K562 (cell line): Measurements from ENCODE around the gene SIDT2. TPM values are rescaled to one million over a fixed set of nuclear protein-coding genes. Genes with fewer than 3 reads are reported as not detected.

Source experiments
- CBFA2T3 ChIP-seq: fragments of 450-650 bp; IDR thresholded peaks from 2 replicates; pipeline ENCODE4 v1.6.1; 2017
- CBX3 ChIP-seq, 2 experiments: IDR thresholded peaks; 1 replicate in 1 of 2; 2 replicates in 1 of 2; pipeline ENCODE4 v1.6.1; 2012; ENCODE audit warnings: inconsistent platforms in 2 of 2, low read length in 2 of 2, borderline replicate concordance in 1 of 2, control low read depth in 1 of 2
- CC2D1A ChIP-seq: fragments of 450-650 bp; IDR thresholded peaks from 2 replicates; pipeline ENCODE4 v1.6.1; 2017; ENCODE audit warnings: mild to moderate bottlenecking
- CEBPB ChIP-seq: fragments of 450-650 bp; IDR thresholded peaks from 2 replicates; pipeline ENCODE4 v1.6.1; 2016; ENCODE audit warnings: missing genetic modification characterization, missing compliant biosample characterization
- EP300 ChIP-seq: IDR thresholded peaks from 2 replicates; pipeline ENCODE4 v1.6.1; 2012; ENCODE audit warnings: low read length, improper control_type of control experiment
- GATA2 ChIP-seq: sonication (generic); formaldehyde crosslinking; IDR thresholded peaks from 2 replicates; pipeline ENCODE4 v1.4.0; 2020; ENCODE audit warnings: mild to moderate bottlenecking, missing genetic modification reagents
- HDAC3 ChIP-seq: fragments of 450-650 bp; IDR thresholded peaks from 2 replicates; pipeline ENCODE4 v1.6.1; 2018; ENCODE audit warnings: borderline replicate concordance, mild to moderate bottlenecking, moderate library complexity; ENCODE audit not compliant: partially characterized antibody
- KDM1A ChIP-seq, 2 experiments: fragments of 450-650 bp; IDR thresholded peaks; 2 replicates each; pipeline ENCODE4 v1.6.1; 2016; ENCODE audit warnings: mild to moderate bottlenecking in 2 of 2
- KLF10 ChIP-seq: fragments of 250-450 bp; sonication (Bioruptor Pico); IDR thresholded peaks from 2 replicates; pipeline ENCODE4 v1.6.1; 2021; ENCODE audit warnings: matching md5 sums
- MEIS2 ChIP-seq: fragments of 450-650 bp; IDR thresholded peaks from 2 replicates; pipeline ENCODE4 v1.6.1; 2014; ENCODE audit warnings: mild to moderate bottlenecking; ENCODE audit not compliant: partially characterized antibody
- NCOR1 ChIP-seq: fragments of 450-650 bp; IDR thresholded peaks from 2 replicates; pipeline ENCODE4 v1.6.1; 2016; ENCODE audit warnings: mild to moderate bottlenecking, moderate library complexity
- NFATC3 ChIP-seq: fragments of 450-650 bp; IDR thresholded peaks from 2 replicates; pipeline ENCODE4 v1.6.1; 2017; ENCODE audit warnings: mild to moderate bottlenecking
- NFIC ChIP-seq: fragments of 450-650 bp; IDR thresholded peaks from 2 replicates; pipeline ENCODE4 v1.6.1; 2017; ENCODE audit warnings: mild to moderate bottlenecking, inconsistent platforms
- POLR2AphosphoS5 ChIP-seq: IDR thresholded peaks from 2 replicates; pipeline ENCODE4 v1.6.1; 2011; ENCODE audit warnings: mild to moderate bottlenecking, low read depth, low read length, moderate library complexity; ENCODE audit not compliant: control insufficient read depth, insufficient read depth
- SMARCA4 ChIP-seq: fragments of 450-650 bp; IDR thresholded peaks from 2 replicates; pipeline ENCODE4 v1.6.1; 2016
- SOX6 ChIP-seq: fragments of 450-650 bp; IDR thresholded peaks from 2 replicates; pipeline ENCODE4 v1.6.1; 2014; ENCODE audit warnings: mild to moderate bottlenecking
- ZNF408 ChIP-seq: fragments of 250-450 bp; sonication (Bioruptor Pico); IDR thresholded peaks from 2 replicates; pipeline ENCODE4 v1.4.0; 2020; ENCODE audit warnings: low read depth, mild to moderate bottlenecking, moderate library complexity
- polyA plus RNA-seq, 8 experiments: library from polyadenylated mRNA; depleted of rRNA in 4 of 8; stranded (reverse) in 5 of 8; unstranded in 3 of 8; fragments of >200 nt; fragmentation: Nextera tagmentation in 2 of 8; fragmentation: Illumina TruSeq in 1 of 8; extraction: Ambion mirVana in 2 of 8; extraction: Trizol in 1 of 8; gene quantifications; 2 replicates each; pipeline versions ENCODE4 v1.2.1 to v1.2.3, GENCODE V29; 2011 to 2014; ENCODE audit warnings: inconsistent platforms in 1 of 8, missing spikeins in 1 of 8
- total RNA-seq, 7 experiments: library from RNA; depleted of rRNA in 6 of 7; stranded (reverse); fragments of >200 nt in 6 of 7; fragmentation: Illumina TruSeq in 2 of 7; extraction: Trizol in 2 of 7; gene quantifications; 2 replicates each; pipeline versions ENCODE4 v1.2.1 to v1.2.3, GENCODE V29; 2011 to 2021; ENCODE audit warnings: low replicate concordance in 1 of 7
- TF ChIP-seq, protein P1 (sequence below): fragments of 250-450 bp; sonication (Bioruptor Pico); IDR thresholded peaks from 2 replicates; pipeline ENCODE4 v1.5.0; 2020; ENCODE audit warnings: mild to moderate bottlenecking, borderline replicate concordance
- TF ChIP-seq, protein P2 (sequence below): fragments of 200-800 bp; sonication (Bioruptor generic); IDR thresholded peaks from 2 replicates; pipeline ENCODE4 v1.6.1; 2017; ENCODE audit warnings: missing genetic modification characterization, missing compliant biosample characterization

SIDT2 gene
- total and polyA plus RNA-seq, 9 of the 15 experiments (the other 6 are each of a cell fraction or from before 2014, with no cell fraction given): 2.4 to 20.2 (median 6.5) TPM

DNA sequence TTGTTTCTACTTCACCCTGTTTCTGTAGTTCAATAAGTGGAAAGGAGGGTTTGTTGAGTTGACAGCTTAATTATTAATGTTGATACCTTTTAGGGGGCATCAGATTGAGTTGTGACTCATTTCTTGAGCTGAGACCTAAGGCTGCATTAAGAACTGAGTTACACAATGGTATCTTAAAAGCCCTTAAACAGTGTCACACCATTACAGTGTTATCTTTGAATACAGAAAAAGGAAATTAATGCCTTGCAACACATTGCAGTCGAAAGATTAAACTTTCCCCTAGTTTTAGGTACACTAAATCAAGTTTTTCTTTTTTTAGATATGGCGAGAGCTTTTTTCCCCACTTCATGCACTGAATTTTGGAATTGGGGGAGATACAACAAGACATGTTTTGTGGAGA lies 17.7 kb upstream of the SIDT2 start (continued):
- TF ChIP-seq POLR2AphosphoS5: peak; percentile 54
- TF ChIP-seq ZNF408 (CRISPR knock-in tag): no peak
- peak; percentile 46; the same call in 1 of the 2 replicates for TF ChIP-seq NFIC
- TF ChIP-seq EP300: peak; percentile 53; the same call in 1 of the 2 replicates
- TF ChIP-seq NCOR1: peak; percentile 85
- no peak for TF ChIP-seq NFATC3
- TF ChIP-seq CBX3 (IDR thresholded peaks at IDR 0.05; ENCODE audit: borderline replicate concordance in 1 of 2, low read length in 2 of 2): peak in 1 of 2 experiments; percentile 12; a peak in 1 of 3 replicates
- peak; percentile 78 for TF ChIP-seq SMARCA4
- peak; percentile 74 to 83 for TF ChIP-seq KDM1A (IDR thresholded peaks at IDR 0.05)
- TF ChIP-seq SOX6: peak; percentile 32; the same call in 1 of the 2 replicates
- TF ChIP-seq GATA2 (CRISPR knock-in tag): peak; percentile 73
- no peak for TF ChIP-seq CC2D1A
- TF ChIP-seq, protein P1, sequence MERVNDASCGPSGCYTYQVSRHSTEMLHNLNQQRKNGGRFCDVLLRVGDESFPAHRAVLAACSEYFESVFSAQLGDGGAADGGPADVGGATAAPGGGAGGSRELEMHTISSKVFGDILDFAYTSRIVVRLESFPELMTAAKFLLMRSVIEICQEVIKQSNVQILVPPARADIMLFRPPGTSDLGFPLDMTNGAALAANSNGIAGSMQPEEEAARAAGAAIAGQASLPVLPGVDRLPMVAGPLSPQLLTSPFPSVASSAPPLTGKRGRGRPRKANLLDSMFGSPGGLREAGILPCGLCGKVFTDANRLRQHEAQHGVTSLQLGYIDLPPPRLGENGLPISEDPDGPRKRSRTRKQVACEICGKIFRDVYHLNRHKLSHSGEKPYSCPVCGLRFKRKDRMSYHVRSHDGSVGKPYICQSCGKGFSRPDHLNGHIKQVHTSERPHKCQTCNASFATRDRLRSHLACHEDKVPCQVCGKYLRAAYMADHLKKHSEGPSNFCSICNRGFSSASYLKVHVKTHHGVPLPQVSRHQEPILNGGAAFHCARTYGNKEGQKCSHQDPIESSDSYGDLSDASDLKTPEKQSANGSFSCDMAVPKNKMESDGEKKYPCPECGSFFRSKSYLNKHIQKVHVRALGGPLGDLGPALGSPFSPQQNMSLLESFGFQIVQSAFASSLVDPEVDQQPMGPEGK (CRISPR knock-in tag): no peak
- TF ChIP-seq CEBPB: peak; percentile 86
- peak; percentile 94 for TF ChIP-seq CBFA2T3
- TF ChIP-seq KLF10 (CRISPR knock-in tag): no peak
- peak; percentile 63 for TF ChIP-seq HDAC3
- TF ChIP-seq MEIS2: peak; percentile 57
- TF ChIP-seq, protein P2, sequence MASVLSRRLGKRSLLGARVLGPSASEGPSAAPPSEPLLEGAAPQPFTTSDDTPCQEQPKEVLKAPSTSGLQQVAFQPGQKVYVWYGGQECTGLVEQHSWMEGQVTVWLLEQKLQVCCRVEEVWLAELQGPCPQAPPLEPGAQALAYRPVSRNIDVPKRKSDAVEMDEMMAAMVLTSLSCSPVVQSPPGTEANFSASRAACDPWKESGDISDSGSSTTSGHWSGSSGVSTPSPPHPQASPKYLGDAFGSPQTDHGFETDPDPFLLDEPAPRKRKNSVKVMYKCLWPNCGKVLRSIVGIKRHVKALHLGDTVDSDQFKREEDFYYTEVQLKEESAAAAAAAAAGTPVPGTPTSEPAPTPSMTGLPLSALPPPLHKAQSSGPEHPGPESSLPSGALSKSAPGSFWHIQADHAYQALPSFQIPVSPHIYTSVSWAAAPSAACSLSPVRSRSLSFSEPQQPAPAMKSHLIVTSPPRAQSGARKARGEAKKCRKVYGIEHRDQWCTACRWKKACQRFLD (CRISPR knock-in tag): peak; percentile 64; the same call in 1 of the 2 replicates
